Activated naive CD8-positive, alpha-beta T cell treated with anti-CD3 and anti-CD28 coated beads, Interleukin-2, amount 50 U/mL, for 16 hours (primary cell): Measurements from ENCODE around the gene DHRSX.
"Not testable (repeated sequence)": the region's sequence is repeated elsewhere in the genome, so short reads cannot be mapped to it uniquely, and the experiment has no call there.

ENCODE experiments used
- DNase-seq: peaks from one replicate; pipeline ENCODE4 v3.0.0-alpha.2; 2020; ENCODE audit warnings: low read depth, low spot score

Gene DHRSX

DNA sequence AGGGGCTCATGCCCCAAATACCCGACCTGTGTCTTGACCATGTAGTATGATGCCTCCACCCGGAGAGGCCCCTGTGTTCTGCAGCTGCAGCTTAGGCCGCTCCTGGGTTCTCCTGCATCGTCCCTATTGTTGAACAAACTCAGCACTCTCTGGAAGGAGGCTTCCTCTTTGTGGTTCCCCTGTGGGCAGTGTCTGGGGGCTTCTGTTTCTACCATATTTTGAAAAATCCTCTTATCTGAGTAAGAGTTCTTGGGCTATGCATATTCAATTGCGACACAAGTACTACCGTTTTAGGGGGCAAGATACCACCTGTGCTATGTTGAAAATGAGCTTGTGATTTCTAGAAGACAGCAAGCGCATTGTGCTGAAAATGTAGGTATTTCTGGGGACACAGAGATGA lies 276.6 kb downstream of the DHRSX start:
- no peak for DNase-seq

DNA sequence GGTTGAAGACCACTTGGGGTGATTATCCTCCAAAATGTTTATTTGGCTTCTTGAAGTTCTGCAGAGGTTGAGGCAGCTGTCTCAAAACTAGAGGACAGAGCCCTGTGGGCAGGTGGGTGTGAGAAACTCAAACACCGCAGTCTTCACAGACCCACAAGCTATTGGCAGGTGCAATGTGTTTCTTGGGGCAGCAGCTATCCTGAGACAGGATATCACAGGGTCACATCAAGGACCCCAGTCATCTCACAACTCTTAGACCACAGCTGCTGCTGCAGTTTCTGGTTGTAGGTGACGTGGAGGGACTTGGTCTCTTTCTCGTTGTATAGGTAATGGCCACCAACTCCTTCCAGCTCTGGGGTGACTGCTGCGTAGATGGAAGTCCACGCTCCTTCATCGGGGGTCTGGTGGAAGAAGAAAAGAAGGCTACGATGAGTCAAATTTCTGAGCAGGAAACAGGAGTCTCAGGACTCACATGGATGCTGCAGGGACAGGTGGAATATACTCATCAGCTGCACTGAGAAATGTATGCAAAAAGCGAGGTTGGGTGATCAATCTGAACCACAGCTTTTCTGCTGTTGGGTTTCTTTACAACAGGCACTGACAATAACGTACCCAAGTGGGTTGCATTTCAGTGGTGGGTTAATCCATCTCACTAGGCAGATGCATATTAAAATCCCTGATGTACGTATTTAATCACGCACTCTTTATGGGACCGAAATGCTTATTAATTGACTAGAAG lies 279.8 kb downstream of the DHRSX start:
- DNase-seq: no peak

DNA sequence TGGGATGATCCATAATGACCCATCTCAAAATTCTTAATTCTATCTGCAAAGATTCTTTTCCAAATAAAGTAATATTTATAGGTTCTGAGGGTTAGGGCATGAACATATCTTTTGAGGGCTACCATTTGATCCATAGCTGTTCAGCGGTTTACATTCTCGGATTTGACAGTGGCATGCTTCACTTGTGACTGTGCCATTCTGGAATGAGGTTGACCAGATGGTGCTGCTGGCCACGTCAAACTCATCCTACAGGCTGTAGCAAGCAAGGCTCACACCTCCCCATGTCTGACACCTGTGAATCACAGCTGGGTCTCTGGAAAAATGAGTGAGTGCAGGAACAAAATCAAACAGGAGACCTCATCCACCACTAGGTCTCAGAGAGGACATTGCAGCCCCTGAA lies 280.5 kb downstream of the DHRSX start:
- no peak for DNase-seq

DNA sequence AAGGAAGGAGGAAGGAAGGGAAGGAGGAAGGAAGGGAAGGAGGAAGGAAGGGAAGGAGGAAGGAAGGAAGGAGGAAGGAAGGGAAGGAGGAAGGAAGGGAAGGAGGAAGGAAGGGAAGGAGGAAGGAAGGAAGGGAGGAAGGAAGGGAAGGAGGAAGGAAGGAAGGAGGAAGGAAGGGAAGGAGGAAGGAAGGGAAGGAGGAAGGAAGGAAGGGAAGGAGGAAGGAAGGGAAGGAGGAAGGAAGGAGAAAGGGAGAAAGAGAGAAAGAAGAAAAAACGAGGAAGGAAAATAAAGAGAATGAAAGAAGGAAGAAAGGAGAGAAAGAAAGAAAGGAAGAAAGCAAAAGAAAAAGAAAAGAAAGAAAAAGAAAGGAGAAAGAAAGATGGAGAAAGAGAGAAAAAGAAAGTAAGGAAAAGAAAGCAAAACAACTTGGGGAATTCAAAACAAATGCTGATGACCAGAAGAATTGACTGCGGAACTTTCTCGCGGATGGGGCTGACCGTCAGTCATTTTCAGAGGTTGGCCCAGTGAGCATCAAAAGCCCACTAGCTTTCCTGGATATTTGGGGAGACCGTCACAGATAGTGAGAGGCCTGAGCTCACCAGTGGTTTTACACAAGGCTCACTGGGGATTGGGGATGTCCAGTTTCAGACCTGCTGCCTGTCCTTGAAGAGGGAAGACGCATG lies 286.5 kb downstream of the DHRSX start:
- not testable (repeated sequence) for DNase-seq

GRCh38 chrX:2211667-2212066 lies 289.1 kb downstream of the DHRSX start:
- DNase-seq: not testable (repeated sequence)

GRCh38 chrX:2193273-2193592 lies 307.5 kb downstream of the DHRSX start:
- DNase-seq: no peak

- DNase-seq: no peak
Observed at GRCh38 chrX:2192584-2193272, 308.0 kb downstream of the DHRSX start.

- DNase-seq: no peak
Observed at GRCh38 chrX:2188840-2189239, 311.9 kb downstream of the DHRSX start.

DNA sequence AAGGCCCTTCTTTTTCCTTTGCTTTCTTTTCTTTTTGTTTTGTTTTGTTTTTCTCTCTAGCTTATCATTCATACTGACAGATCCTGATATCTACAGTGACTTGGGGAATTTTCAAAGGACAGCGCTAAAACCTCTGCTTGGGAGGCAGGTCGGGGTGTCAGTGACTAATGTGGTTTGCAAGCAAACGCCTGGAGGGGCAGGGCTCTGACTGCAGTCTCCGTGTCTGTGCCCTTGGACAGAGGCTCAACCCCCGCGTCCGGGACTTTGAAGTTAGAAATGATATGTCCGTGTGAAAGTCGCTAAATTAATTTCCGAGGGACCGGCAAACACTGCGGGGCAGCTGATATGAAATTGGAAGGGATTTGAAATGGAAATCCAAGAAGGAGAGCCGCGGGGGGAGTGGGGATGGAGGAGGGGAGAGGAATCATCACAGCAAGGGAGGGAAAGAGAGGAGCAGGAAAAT lies 312.4 kb downstream of the DHRSX start:
- DNase-seq: no peak

DNA sequence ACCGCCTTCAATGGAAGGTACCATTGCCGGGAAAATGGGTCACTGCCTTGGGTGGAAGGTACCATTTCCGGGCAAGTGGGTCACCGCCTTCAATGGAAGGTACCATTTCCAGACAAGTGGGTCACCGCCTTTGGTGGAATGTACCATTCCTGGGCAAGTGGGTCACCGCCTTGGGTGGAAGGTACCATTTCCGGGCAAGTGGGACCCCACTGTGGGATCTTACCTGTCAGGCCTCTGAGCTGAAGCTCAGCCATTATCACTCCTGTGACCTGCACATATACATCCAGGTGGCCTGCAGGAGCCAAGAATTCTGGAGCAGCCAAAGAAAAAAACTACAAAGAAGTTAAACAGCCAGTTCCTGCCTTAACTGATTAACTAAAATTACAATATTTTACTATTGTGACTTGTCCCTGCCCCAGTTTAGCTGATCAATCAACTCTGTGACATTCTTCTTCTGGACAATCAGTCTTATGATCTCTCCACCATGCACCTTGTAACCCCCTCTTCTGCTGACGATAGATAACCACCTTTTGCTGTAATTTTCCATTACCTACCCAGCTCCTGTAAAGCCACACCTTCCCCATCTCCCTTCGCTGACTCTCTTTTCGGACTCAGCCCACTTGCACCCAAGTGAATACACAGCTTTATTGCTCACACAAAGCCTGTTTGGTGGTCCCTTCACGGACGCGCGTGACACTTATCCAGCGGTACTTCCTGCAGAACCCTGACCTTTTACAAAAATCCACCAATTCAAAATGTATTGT lies 313.2 kb downstream of the DHRSX start:
- no peak for DNase-seq

DNA sequence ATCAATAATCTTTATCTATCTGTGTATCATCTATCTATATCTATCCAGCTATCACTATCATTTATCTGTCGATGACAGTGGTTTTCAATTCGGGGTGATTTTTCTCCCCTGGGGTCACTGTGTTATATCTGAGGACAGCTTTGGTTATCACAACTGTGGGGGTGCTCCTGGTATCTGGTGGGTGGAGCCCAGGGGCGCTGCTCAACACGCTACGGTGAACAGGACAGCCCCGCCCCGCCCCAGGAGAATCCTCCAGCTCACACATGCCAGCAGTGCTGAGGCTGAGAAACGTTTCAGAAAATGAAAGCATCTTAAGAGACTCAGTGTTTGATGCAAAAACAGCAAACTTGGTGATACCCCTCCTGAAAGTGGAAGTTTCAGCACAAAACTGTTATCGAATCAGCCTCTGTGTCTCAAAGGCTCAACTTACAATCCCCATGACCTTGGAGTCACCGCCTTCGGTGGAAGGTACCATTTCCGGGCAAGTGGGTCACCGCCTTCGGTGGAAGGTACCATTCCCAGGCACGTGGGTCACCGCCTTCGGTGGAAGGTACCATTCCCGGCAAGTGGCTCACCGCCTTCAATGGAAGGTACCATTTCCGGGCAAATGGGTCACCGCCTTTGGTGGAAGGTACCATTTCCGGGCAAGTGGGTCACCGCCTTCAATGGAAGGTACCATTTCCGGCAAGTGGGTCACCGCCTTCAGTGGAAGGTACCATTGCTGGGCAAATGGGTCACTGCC lies 315.3 kb downstream of the DHRSX start:
- DNase-seq: no peak

DNA sequence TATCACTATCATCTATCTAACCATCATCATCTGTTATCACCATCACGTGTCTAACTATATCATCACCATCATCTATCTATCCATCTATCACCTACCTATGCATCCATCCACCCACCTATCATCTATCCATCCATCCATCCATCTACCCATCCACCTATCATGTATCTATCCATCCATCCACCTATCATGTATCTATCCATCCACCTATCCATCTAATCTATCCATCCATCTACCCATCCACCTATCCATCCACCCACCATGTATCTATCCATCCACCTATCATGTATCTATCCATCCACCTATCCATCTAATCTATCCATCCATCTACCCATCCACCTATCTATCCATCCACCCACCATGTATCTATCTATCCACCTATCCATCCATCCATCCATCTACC lies 316.7 kb downstream of the DHRSX start:
- DNase-seq: no peak

GRCh38 chrX:2183193-2183725 lies 317.5 kb downstream of the DHRSX start:
- DNase-seq: no peak

DNA sequence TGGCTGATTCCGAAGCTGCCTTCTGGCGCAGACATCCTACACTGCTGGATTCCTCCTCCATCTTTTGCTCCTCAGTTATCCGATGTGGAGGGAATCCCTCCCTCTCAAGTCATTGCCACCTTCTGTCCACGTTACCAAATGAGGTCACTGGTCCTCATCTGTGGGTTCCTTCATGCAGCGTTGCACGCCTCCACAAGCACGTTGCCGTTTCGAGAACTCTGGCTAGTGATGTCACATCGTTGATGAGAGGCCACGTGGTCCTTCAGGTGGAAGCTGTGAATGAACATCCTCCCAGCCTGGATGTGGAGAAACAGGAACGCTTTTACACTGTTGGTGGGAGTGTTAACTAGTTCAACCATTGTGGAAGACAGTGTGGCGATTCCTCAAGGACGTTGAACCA lies 323.2 kb downstream of the DHRSX start:
- no peak for DNase-seq

DNA sequence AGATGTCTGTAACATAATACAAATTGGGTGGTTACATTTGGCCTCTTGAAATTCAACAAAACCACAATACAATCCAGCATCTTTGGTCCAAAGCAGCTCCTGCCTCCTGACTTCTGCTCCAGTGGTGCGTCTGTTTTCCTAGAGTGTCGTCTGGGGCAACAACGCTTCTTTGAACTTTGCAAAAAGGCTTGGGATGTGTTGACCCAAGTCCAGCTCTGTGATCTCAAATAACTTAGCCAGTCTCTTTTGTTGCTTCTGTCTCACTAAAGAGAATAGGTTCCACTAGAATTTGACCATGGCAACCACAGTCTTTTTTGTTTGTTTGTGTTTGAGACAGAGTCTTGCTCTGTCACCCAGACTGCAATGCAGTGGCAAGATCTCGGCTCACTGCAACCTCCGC lies 324.0 kb downstream of the DHRSX start:
- no peak for DNase-seq

GRCh38 chrX:2176274-2176673 lies 324.5 kb downstream of the DHRSX start:
- no peak for DNase-seq

GRCh38 chrX:2172359-2172758 lies 328.4 kb downstream of the DHRSX start:
- DNase-seq: no peak
